ENCODE results near the gene CERS4. TPM values are rescaled to one million over a fixed set of nuclear protein-coding genes. Genes with fewer than 3 reads are reported as not detected.

The CERS4 gene
- total RNA-seq, 1 donor from 2014 or later = 16.7 TPM

- DNase-seq (ENCODE audit: extremely low spot score, unreplicated experiment) = no peak
- H3K27me3 Mint-ChIP-seq (ENCODE audit: unreplicated experiment) = no peaks in the 10 kb centered on the region
- no peaks in the 10 kb centered on the region for H3K4me1 Mint-ChIP-seq (ENCODE audit: unreplicated experiment)
- no peaks in the 10 kb centered on the region for H3K9me3 Mint-ChIP-seq (ENCODE audit: unreplicated experiment)
- no peak for TF ChIP-seq CTCF (IDR thresholded peaks at IDR 0.05)
- H3K27ac Mint-ChIP-seq (ENCODE audit: unreplicated experiment) = no peak overlapping the region
- no peak overlapping the region for H3K4me3 Mint-ChIP-seq (ENCODE audit: unreplicated experiment)
- no peaks in the 10 kb centered on the region for H3K36me3 Mint-ChIP-seq (ENCODE audit: unreplicated experiment)
Observed at GRCh38 chr19:8248348-8249328, 39.5 kb downstream of the CERS4 start.

GRCh38 chr19:8250596-8250995 lies 41.4 kb downstream of the CERS4 start:
- no peaks in the 10 kb centered on the region for H3K4me1 Mint-ChIP-seq (ENCODE audit: unreplicated experiment)
- no peak for TF ChIP-seq CTCF (IDR thresholded peaks at IDR 0.05)

GRCh38 chr19:8251025-8251472 lies 41.9 kb downstream of the CERS4 start:
- no peak overlapping the region for H3K4me3 Mint-ChIP-seq (ENCODE audit: unreplicated experiment)
- H3K4me1 Mint-ChIP-seq (ENCODE audit: unreplicated experiment) = no peaks in the 10 kb centered on the region
- H3K27me3 Mint-ChIP-seq (ENCODE audit: unreplicated experiment) = no peaks in the 10 kb centered on the region
- no peaks in the 10 kb centered on the region for H3K36me3 Mint-ChIP-seq (ENCODE audit: unreplicated experiment)
- no peak for DNase-seq (ENCODE audit: extremely low spot score, unreplicated experiment)
- no peaks in the 10 kb centered on the region for H3K9me3 Mint-ChIP-seq (ENCODE audit: unreplicated experiment)
- H3K27ac Mint-ChIP-seq (ENCODE audit: unreplicated experiment) = no peak overlapping the region
- TF ChIP-seq CTCF (IDR thresholded peaks at IDR 0.05) = no peak

More at GRCh38 chr19:8250596-8250995, 41.4 kb downstream of the CERS4 start:
- Mint-ChIP-seq H3K36me3 (ENCODE audit: unreplicated experiment) (no peaks in the 10 kb centered on the region), H3K9me3 (ENCODE audit: unreplicated experiment) (no peaks in the 10 kb centered on the region), H3K27ac (ENCODE audit: unreplicated experiment) (no peak overlapping the region), H3K4me3 (ENCODE audit: unreplicated experiment) (no peak overlapping the region), H3K27me3 (ENCODE audit: unreplicated experiment) (no peaks in the 10 kb centered on the region)
- no peak for DNase-seq (ENCODE audit: extremely low spot score, unreplicated experiment)

- no peak overlapping the region for H3K4me3 Mint-ChIP-seq (ENCODE audit: unreplicated experiment)
- peak; percentile 95 for DNase-seq (ENCODE audit: extremely low spot score, unreplicated experiment)
- H3K27me3 Mint-ChIP-seq (ENCODE audit: unreplicated experiment) = no peaks in the 10 kb centered on the region
- no peaks in the 10 kb centered on the region for H3K4me1 Mint-ChIP-seq (ENCODE audit: unreplicated experiment)
- no peaks in the 10 kb centered on the region for H3K9me3 Mint-ChIP-seq (ENCODE audit: unreplicated experiment)
- peak; percentile 94 for TF ChIP-seq CTCF (IDR thresholded peaks at IDR 0.05)
- no peaks in the 10 kb centered on the region for H3K36me3 Mint-ChIP-seq (ENCODE audit: unreplicated experiment)
- no peak overlapping the region for H3K27ac Mint-ChIP-seq (ENCODE audit: unreplicated experiment)
Observed at GRCh38 chr19:8252922-8253589, 43.9 kb downstream of the CERS4 start.

- Mint-ChIP-seq H3K27me3 (ENCODE audit: unreplicated experiment) (no peaks in the 10 kb centered on the region), H3K27ac (ENCODE audit: unreplicated experiment) (no peak overlapping the region), H3K9me3 (ENCODE audit: unreplicated experiment) (no peaks in the 10 kb centered on the region), H3K4me3 (ENCODE audit: unreplicated experiment) (no peak overlapping the region), H3K4me1 (ENCODE audit: unreplicated experiment) (no peaks in the 10 kb centered on the region), H3K36me3 (ENCODE audit: unreplicated experiment) (no peaks in the 10 kb centered on the region)
- TF ChIP-seq CTCF (IDR thresholded peaks at IDR 0.05) = no peak
- no peak for DNase-seq (ENCODE audit: extremely low spot score, unreplicated experiment)
Observed at GRCh38 chr19:8253678-8254077, 44.5 kb downstream of the CERS4 start.
